IMR-90 (cell line): Measurements from ENCODE around the gene SPEF2. TPM values are rescaled to one million over a fixed set of nuclear protein-coding genes. Genes with fewer than 3 reads are reported as not detected.
A peak's percentile ranks its signal among the peaks of the same experiment; 100 is the strongest.

Experiments
- ATAC-seq: fragments of 200-7000 bp; cut with Tn5 transposase; 2 replicates; pipeline ENCODE4 v1.9.1; 2020; ENCODE audit warnings: low read depth, mild to moderate bottlenecking, moderate library complexity
- BruUV-seq: library from RNA; stranded (reverse); fragments of 400-500 nt; replicated peaks from 2 replicates; lab custom pipeline; 2021; lab: Mats Ljungman, UMichigan
- CTCF ChIA-PET: fragments of 300-600 bp; formaldehyde crosslinking; extraction: SDS; loops from one replicate; lab custom pipeline; 2021; ENCODE audit warnings: antibody characterized with exemption; lab: Yijun Ruan, JAX
- POLR2A ChIA-PET: fragments of 300-600 bp; sonication (Branson Sonifier 250); formaldehyde crosslinking; loops from one replicate; lab custom pipeline; 2022; ENCODE audit warnings: antibody characterized with exemption; ENCODE audit not compliant: unreplicated experiment; lab: Charles Lee
- DNase-seq: peaks from one replicate; pipeline ENCODE4 v3.0.0; 2013
- H2AFZ ChIP-seq: replicated peaks from 2 replicates; pipeline ENCODE3; 2013; ENCODE audit warnings: low read length, mild to moderate bottlenecking; ENCODE audit not compliant: poor library complexity
- H2AK5ac ChIP-seq: 2 replicates; pipeline ENCODE4 v1.6.1; 2013; ENCODE audit warnings: low read depth, low read length, inconsistent platforms
- H2AK9ac ChIP-seq: replicated peaks from 2 replicates; pipeline ENCODE3; 2013; ENCODE audit warnings: mild to moderate bottlenecking, low read depth, low read length, moderate library complexity; ENCODE audit not compliant: poor library complexity
- H2BK120ac ChIP-seq: 2 replicates; pipeline ENCODE4 v1.6.1; 2013; ENCODE audit warnings: low read depth, low read length, inconsistent platforms
- H2BK15ac ChIP-seq: 3 replicates; pipeline ENCODE4 v1.6.1; 2013; ENCODE audit warnings: low read depth, low read length, inconsistent platforms
- H2BK20ac ChIP-seq: 2 replicates; pipeline ENCODE4 v1.6.1; 2013; ENCODE audit warnings: low read depth, mild to moderate bottlenecking, inconsistent platforms, low read length, moderate library complexity
- H2BK5ac ChIP-seq: 2 replicates; pipeline ENCODE4 v1.6.1; 2013; ENCODE audit warnings: mild to moderate bottlenecking, low read depth, low read length, inconsistent platforms; ENCODE audit not compliant: poor library complexity, severe bottlenecking
- H3K14ac ChIP-seq: replicated peaks from 2 replicates; pipeline ENCODE4 v1.6.1; 2013; ENCODE audit warnings: low read depth, low read length, inconsistent platforms
- H3K18ac ChIP-seq: 2 replicates; pipeline ENCODE4 v1.6.1; 2013; ENCODE audit warnings: low read depth, low read length, control low read depth
- H3K23ac ChIP-seq: 2 replicates; pipeline ENCODE4 v1.6.1; 2013; ENCODE audit warnings: low read depth, low read length, inconsistent platforms
- H3K27ac ChIP-seq: 2 replicates; pipeline ENCODE4 v1.5.1; 2013; ENCODE audit warnings: mild to moderate bottlenecking, control low read depth, low read length; ENCODE audit not compliant: insufficient read depth
- H3K27me3 ChIP-seq: 2 replicates; pipeline ENCODE4 v1.6.1; 2013; ENCODE audit warnings: low read length; ENCODE audit not compliant: control insufficient read depth, insufficient read depth
- H3K36me3 ChIP-seq: 2 replicates; pipeline ENCODE4 v1.6.1; 2013; ENCODE audit warnings: low read length, mixed read lengths; ENCODE audit not compliant: control insufficient read depth, insufficient read depth
- H3K4ac ChIP-seq: 2 replicates; pipeline ENCODE4 v1.6.1; 2013; ENCODE audit warnings: low read depth, low read length, inconsistent platforms
- H3K4me1 ChIP-seq: 2 replicates; pipeline ENCODE4 v1.6.1; 2013; ENCODE audit warnings: low read length, mixed read lengths; ENCODE audit not compliant: control insufficient read depth, insufficient read depth
- H3K4me2 ChIP-seq: 2 replicates; pipeline ENCODE4 v1.6.1; 2013; ENCODE audit warnings: low read depth, mild to moderate bottlenecking, control low read depth, low read length, moderate library complexity
- H3K4me3 ChIP-seq: 2 replicates; pipeline ENCODE4 v1.5.1; 2013; ENCODE audit warnings: low read depth, mild to moderate bottlenecking, control low read depth, low read length, moderate library complexity; ENCODE audit not compliant: insufficient read depth
- H3K56ac ChIP-seq: 2 replicates; pipeline ENCODE4 v1.6.1; 2013; ENCODE audit warnings: low read length, inconsistent platforms; ENCODE audit not compliant: insufficient read depth; ENCODE audit errors: extremely low read depth
- H3K79me1 ChIP-seq, 2 experiments: 2 replicates each; pipeline ENCODE4 v1.6.1; 2013; ENCODE audit warnings: low read length in 2 of 2, inconsistent platforms in 1 of 2, low read depth in 1 of 2
- H3K9ac ChIP-seq: 2 replicates; pipeline ENCODE4 v1.6.1; 2013; ENCODE audit warnings: low read depth, low read length, control low read depth
- H3K9me1 ChIP-seq: 2 replicates; pipeline ENCODE4 v1.6.1; 2013; ENCODE audit warnings: low read length, inconsistent platforms; ENCODE audit not compliant: insufficient read depth
- H3K9me3 ChIP-seq: 2 replicates; pipeline ENCODE4 v1.6.1; 2013; ENCODE audit warnings: low read length; ENCODE audit not compliant: control insufficient read depth, insufficient read depth
- H4K20me1 ChIP-seq: 2 replicates; pipeline ENCODE4 v1.6.1; 2013; ENCODE audit warnings: low read length, inconsistent platforms; ENCODE audit not compliant: insufficient read depth
- H4K5ac ChIP-seq: 2 replicates; pipeline ENCODE4 v1.6.1; 2013; ENCODE audit warnings: mild to moderate bottlenecking, low read depth, low read length, control low read depth
- H4K8ac ChIP-seq, 2 experiments: 2 replicates each; pipeline ENCODE4 v1.6.1; 2013; ENCODE audit warnings: low read depth in 2 of 2, low read length in 2 of 2, control low read depth in 1 of 2, inconsistent platforms in 1 of 2
- H4K91ac ChIP-seq: 2 replicates; pipeline ENCODE4 v1.6.1; 2013; ENCODE audit warnings: low read depth, low read length, inconsistent platforms; ENCODE audit not compliant: insufficient read depth
- BHLHE40 ChIP-seq: fragments of 150-350 bp; IDR thresholded peaks from 2 replicates; pipeline ENCODE4 v1.6.1; 2016; ENCODE audit warnings: mild to moderate bottlenecking, low read depth, low read length
- CEBPB ChIP-seq: IDR thresholded peaks from 2 replicates; pipeline ENCODE4 v1.6.1; 2012; ENCODE audit warnings: low read depth, low read length, improper control_type of control experiment
- FOS ChIP-seq: fragments of 150-350 bp; IDR thresholded peaks from 2 replicates; pipeline ENCODE4 v1.6.1; 2016; ENCODE audit warnings: low read depth, low read length
- POLR2A ChIP-seq: IDR thresholded peaks from 2 replicates; pipeline ENCODE4 v1.6.1; 2012; ENCODE audit warnings: mild to moderate bottlenecking, low read depth, low read length
- RAD21 ChIP-seq: IDR thresholded peaks from 2 replicates; pipeline ENCODE4 v1.6.1; 2012; ENCODE audit warnings: low read length, improper control_type of control experiment
- WGBS, 2 experiments: methylation state at CpG; one replicate each; pipeline versions ENCODE4 v1.1.5 to v1.1.7; 2013; ENCODE audit warnings: missing lambda C conversion rate in 2 of 2; ENCODE audit not compliant: insufficient read length in 1 of 2; ENCODE audit errors: extremely low coverage in 2 of 2; 5-methylcytosine and 5-hydroxymethylcytosine counted together
- dilution Hi-C: fragments of 300-500 bp; cut with HindIII; formaldehyde crosslinking; loops from one replicate; pipeline ENCODE4 v1.14.3; 2018; ENCODE audit warnings: low sequenced_read_pairs; ENCODE audit not compliant: unreplicated experiment
- in situ Hi-C: fragments of 300-500 bp; cut with MboI; formaldehyde crosslinking; loops from 3 replicates; pipeline ENCODE4 v1.14.3; 2019; ENCODE audit warnings: low sequenced_read_pairs, inconsistent platforms, mixed read lengths
- intact Hi-C: fragments of 100-400 bp; cut with micrococcal nuclease; formaldehyde crosslinking; loops from 2 replicates; pipeline ENCODE4 v1.10.0; 2022
- polyA plus RNA-seq, 3 experiments: library from polyadenylated mRNA; depleted of rRNA; stranded (reverse); fragments of >200 nt; gene quantifications; 2 replicates each; pipeline ENCODE4 v1.2.3, GENCODE V29; 2012; ENCODE audit warnings: low replicate concordance in 1 of 3
- total RNA-seq: library from RNA; depleted of rRNA; stranded (reverse); fragments of >200 nt; gene quantifications from 2 replicates; pipeline ENCODE4 v1.2.3, GENCODE V29; 2012
- TF ChIP-seq, protein P1 (sequence below): conservative IDR thresholded peaks from 2 replicates; pipeline ENCODE4 v1.5.1; 2012; ENCODE audit warnings: mild to moderate bottlenecking, low read depth, low read length, improper control_type of control experiment
- TF ChIP-seq, protein P2 (sequence below): fragments of 150-350 bp; IDR thresholded peaks from 2 replicates; pipeline ENCODE4 v1.6.1; 2016; ENCODE audit warnings: low read depth, mild to moderate bottlenecking, low read length, moderate library complexity, borderline replicate concordance

Gene SPEF2
- total and polyA plus RNA-seq, 2 of the 4 experiments (the other 2 are of a cell fraction) = 1.7 to 2.3 TPM

DNA sequence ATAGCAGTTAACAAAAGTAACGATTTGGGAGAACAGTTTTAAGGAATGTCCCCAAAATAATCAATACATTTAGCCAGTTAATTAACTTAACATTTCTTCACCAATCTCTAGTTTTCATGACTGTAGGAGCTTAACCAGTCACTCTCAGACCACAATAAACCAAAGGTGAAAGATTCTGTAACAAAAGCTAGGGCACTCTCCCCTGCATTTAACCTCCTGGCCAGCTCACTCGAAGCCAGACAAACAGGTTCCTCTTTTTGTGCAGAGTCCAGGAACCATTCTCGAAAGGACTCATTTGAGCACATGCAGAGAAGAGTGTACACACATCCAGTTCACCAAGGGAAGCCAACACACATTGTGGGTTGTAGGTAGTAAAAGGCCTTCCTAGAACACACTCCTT, 245.5 kb downstream of the SPEF2 start:
- intact Hi-C loops = no loop called here

More for the DNA sequence above, 245.5 kb downstream of the SPEF2 start:
- Histone ChIP-seq H2AK9ac (no peak overlapping the region), H3K14ac (peak overlapping the region; percentile 27; the same call in 1 of the 2 replicates), H3K4me1 (peaks cover 14% of the 10 kb centered on the region), H3K79me1 (peaks cover 18 to 34% of the 10 kb centered on the region in 2 experiments), H3K4ac (peak overlapping the region; percentile 58; the same call in 1 of the 2 replicates), H2BK5ac (peak overlapping the region; percentile 27), H2AFZ (no peak overlapping the region), H3K18ac (peak overlapping the region; percentile 42; the same call in 1 of the 2 replicates), H3K4me3 (no peak overlapping the region), H4K8ac (peak overlapping the region in 1 of 2 experiments; percentile 30; a peak in 2 of 4 replicates), H3K9me1 (peaks cover 6% of the 10 kb centered on the region; the same call in 1 of the 2 replicates), H3K9me3 (no peaks in the 10 kb centered on the region), H3K4me2 (no peak overlapping the region), H2BK120ac (no peak overlapping the region; the same call in 1 of the 2 replicates), H2BK15ac (peak overlapping the region; percentile 65; the same call in 1 of the 3 replicates), H3K27ac (no peak overlapping the region), H4K5ac (peak overlapping the region; percentile 26; the same call in 1 of the 2 replicates), H3K23ac (no peak overlapping the region), H3K27me3 (no peaks in the 10 kb centered on the region), H4K20me1 (no peaks in the 10 kb centered on the region), H2AK5ac (peak overlapping the region; percentile 20; the same call in 1 of the 2 replicates), H3K9ac (no peak overlapping the region), H3K56ac (no peak overlapping the region), H4K91ac (no peak overlapping the region), H2BK20ac (peak overlapping the region; percentile 46; the same call in 1 of the 2 replicates), H3K36me3 (peaks cover 15% of the 10 kb centered on the region)
- dilution Hi-C loops (no loop called here), in situ Hi-C loops (no loop called here)
- TF ChIP-seq FOS (no peak), POLR2A (no peak), BHLHE40 (no peak), RAD21 (no peak), CEBPB (no peak)
- TF ChIP-seq, protein P1, sequence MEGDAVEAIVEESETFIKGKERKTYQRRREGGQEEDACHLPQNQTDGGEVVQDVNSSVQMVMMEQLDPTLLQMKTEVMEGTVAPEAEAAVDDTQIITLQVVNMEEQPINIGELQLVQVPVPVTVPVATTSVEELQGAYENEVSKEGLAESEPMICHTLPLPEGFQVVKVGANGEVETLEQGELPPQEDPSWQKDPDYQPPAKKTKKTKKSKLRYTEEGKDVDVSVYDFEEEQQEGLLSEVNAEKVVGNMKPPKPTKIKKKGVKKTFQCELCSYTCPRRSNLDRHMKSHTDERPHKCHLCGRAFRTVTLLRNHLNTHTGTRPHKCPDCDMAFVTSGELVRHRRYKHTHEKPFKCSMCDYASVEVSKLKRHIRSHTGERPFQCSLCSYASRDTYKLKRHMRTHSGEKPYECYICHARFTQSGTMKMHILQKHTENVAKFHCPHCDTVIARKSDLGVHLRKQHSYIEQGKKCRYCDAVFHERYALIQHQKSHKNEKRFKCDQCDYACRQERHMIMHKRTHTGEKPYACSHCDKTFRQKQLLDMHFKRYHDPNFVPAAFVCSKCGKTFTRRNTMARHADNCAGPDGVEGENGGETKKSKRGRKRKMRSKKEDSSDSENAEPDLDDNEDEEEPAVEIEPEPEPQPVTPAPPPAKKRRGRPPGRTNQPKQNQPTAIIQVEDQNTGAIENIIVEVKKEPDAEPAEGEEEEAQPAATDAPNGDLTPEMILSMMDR = no peak
- TF ChIP-seq, protein P2, sequence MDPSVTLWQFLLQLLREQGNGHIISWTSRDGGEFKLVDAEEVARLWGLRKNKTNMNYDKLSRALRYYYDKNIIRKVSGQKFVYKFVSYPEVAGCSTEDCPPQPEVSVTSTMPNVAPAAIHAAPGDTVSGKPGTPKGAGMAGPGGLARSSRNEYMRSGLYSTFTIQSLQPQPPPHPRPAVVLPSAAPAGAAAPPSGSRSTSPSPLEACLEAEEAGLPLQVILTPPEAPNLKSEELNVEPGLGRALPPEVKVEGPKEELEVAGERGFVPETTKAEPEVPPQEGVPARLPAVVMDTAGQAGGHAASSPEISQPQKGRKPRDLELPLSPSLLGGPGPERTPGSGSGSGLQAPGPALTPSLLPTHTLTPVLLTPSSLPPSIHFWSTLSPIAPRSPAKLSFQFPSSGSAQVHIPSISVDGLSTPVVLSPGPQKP = no peak
- POLR2A ChIA-PET = no interaction called here
- DNase-seq (no peak), ATAC-seq (no peak)
- BruUV-seq = no TSS peak
- no CpG with 5 or more reads among the region's 3 CpGs for WGBS, 2 experiments
- CTCF ChIA-PET = interaction anchor here (1.3 to 1.5 kb wide), 2 partner anchors 45 to 86 kb away, joined by 5 read pairs; no protein-coding TSS in a partner anchor
